Smooth muscle cell (in vitro differentiated cells): ENCODE results near the gene EXOSC2. TPM values are rescaled to one million over a fixed set of nuclear protein-coding genes. Genes with fewer than 3 reads are reported as not detected.

Experiments used
- DNase-seq: peaks from one replicate; lab custom pipeline; 2025; ENCODE audit not compliant: unreplicated experiment; lab: John Stamatoyannopoulos, UW
- H2AFZ ChIP-seq: fragments of 200-600 bp; sonication (generic); 2 replicates; pipeline ENCODE4 v1.6.0; 2016; ENCODE audit warnings: antibody characterized with exemption, low read depth, mild to moderate bottlenecking
- H3F3A ChIP-seq: fragments of 200-600 bp; sonication (generic); 2 replicates; pipeline ENCODE4 v1.6.0; 2017; ENCODE audit warnings: antibody characterized with exemption, low read depth
- H3K27ac ChIP-seq: fragments of 200-600 bp; sonication (generic); 2 replicates; pipeline ENCODE4 v1.5.1; 2016; ENCODE audit warnings: low read depth, mild to moderate bottlenecking
- H3K27me3 ChIP-seq: fragments of 200-600 bp; sonication (generic); 2 replicates; pipeline ENCODE4 v1.6.1; 2016; ENCODE audit warnings: low read depth, mild to moderate bottlenecking
- H3K36me3 ChIP-seq: fragments of 200-600 bp; sonication (generic); 2 replicates; pipeline ENCODE4 v1.5.1; 2016; ENCODE audit warnings: low read depth
- H3K4me1 ChIP-seq: fragments of 200-600 bp; sonication (generic); 2 replicates; pipeline ENCODE4 v1.5.1; 2016; ENCODE audit warnings: low read depth
- H3K4me2 ChIP-seq: fragments of 200-600 bp; sonication (generic); 2 replicates; pipeline ENCODE4 v1.6.0; 2016; ENCODE audit warnings: mild to moderate bottlenecking
- H3K4me3 ChIP-seq: fragments of 200-600 bp; sonication (generic); 2 replicates; pipeline ENCODE4 v1.5.1; 2016; ENCODE audit warnings: mild to moderate bottlenecking
- H3K79me2 ChIP-seq: fragments of 200-600 bp; sonication (generic); 2 replicates; pipeline ENCODE4 v1.6.0; 2016; ENCODE audit warnings: low read depth, mild to moderate bottlenecking
- H3K9ac ChIP-seq: fragments of 200-600 bp; sonication (generic); 2 replicates; pipeline ENCODE4 v1.6.0; 2016; ENCODE audit warnings: low read depth
- H3K9me3 ChIP-seq: fragments of 200-600 bp; sonication (generic); replicated peaks from 2 replicates; pipeline ENCODE4 v1.5.1; 2016; ENCODE audit warnings: low read depth
- H4K20me1 ChIP-seq: fragments of 200-600 bp; sonication (generic); 2 replicates; pipeline ENCODE4 v1.6.0; 2016; ENCODE audit warnings: low read depth
- CTCF ChIP-seq: fragments of 200-600 bp; sonication (generic); IDR thresholded peaks from 2 replicates; pipeline ENCODE4 v1.5.1; 2017; ENCODE audit warnings: borderline replicate concordance, mild to moderate bottlenecking, antibody characterized with exemption; ENCODE audit not compliant: insufficient read depth, poor library complexity, severe bottlenecking
- WGBS: methylation state at CpG from one replicate; pipeline ENCODE4 v1.1.7; 2016; ENCODE audit warnings: low lambda C conversion rate; 5-methylcytosine and 5-hydroxymethylcytosine counted together
- polyA plus RNA-seq: library from polyadenylated mRNA; unstranded; fragments of >200 nt; fragmentation: Nextera tagmentation; extraction: Ambion mirVana; gene quantifications from 2 replicates; pipeline ENCODE4 v1.2.1, GENCODE V29; 2016
- small RNA-seq: library from RNA; depleted of rRNA; stranded (forward); fragments of <200 nt; gene quantifications from one replicate; pipeline ENCODE3, GENCODE V24; 2014
- total RNA-seq: library from RNA; depleted of rRNA; stranded (reverse); fragments of >200 nt; gene quantifications from 2 replicates; pipeline ENCODE4 v1.2.3, GENCODE V29; 2014

Gene EXOSC2
- total and polyA plus RNA-seq, 2 experiments from 2014 or later = 14.7 to 15.8 TPM

- WGBS = 99% methylated on average over 3 of the region's 3 CpGs
Measured at GRCh38 chr9:130746434-130747212, 53.0 kb downstream of the EXOSC2 start.

GRCh38 chr9:130751631-130752355, 58.2 kb downstream of the EXOSC2 start:
- H3K79me2 ChIP-seq = peaks cover 18% of the 10 kb centered on the region
- H4K20me1 ChIP-seq = peaks cover 78% of the 10 kb centered on the region
- H3K27me3 ChIP-seq = no peaks in the 10 kb centered on the region
- H3K4me1 ChIP-seq = peaks cover 8% of the 10 kb centered on the region
- no peak overlapping the region for H3K9ac ChIP-seq
- no peak overlapping the region for H3K27ac ChIP-seq
- H3K4me3 ChIP-seq = no peak overlapping the region
- H3K36me3 ChIP-seq = no peaks in the 10 kb centered on the region
- H3K9me3 ChIP-seq = no peaks in the 10 kb centered on the region
- no peak for DNase-seq
- no peak for TF ChIP-seq CTCF
- WGBS = 87% methylated on average over 7 of the region's 7 CpGs
- peaks cover 5% of the 10 kb centered on the region for H3F3A ChIP-seq
- H2AFZ ChIP-seq = no peak overlapping the region
- H3K4me2 ChIP-seq = no peak overlapping the region

More at GRCh38 chr9:130746434-130747212, 53.0 kb downstream of the EXOSC2 start:
- H3K4me3 ChIP-seq = no peak overlapping the region
- H3K79me2 ChIP-seq = peaks cover 34% of the 10 kb centered on the region
- H3K27ac ChIP-seq = no peak overlapping the region
- H3F3A ChIP-seq = no peaks in the 10 kb centered on the region
- H4K20me1 ChIP-seq = peaks cover 81% of the 10 kb centered on the region
- H3K4me2 ChIP-seq = no peak overlapping the region
- no peak for TF ChIP-seq CTCF
- no peak overlapping the region for H2AFZ ChIP-seq
- no peaks in the 10 kb centered on the region for H3K9me3 ChIP-seq
- no peaks in the 10 kb centered on the region for H3K4me1 ChIP-seq
- H3K36me3 ChIP-seq = no peaks in the 10 kb centered on the region
- no peak overlapping the region for H3K9ac ChIP-seq
- DNase-seq = no peak
- H3K27me3 ChIP-seq = no peaks in the 10 kb centered on the region

Small RNA genes lying within 50 kb of the gene (small RNA-seq; reads per million reads assigned to genes)
- gene AL359092.1 = 0.11 reads per million

Other genes with a start within 250 kb of the EXOSC2 start
- gene ASS1, start 248.8 kb upstream of the EXOSC2 start, total RNA-seq = 78.2 and 95.7 TPM in 2 replicates
- 80.5 and 81.5 TPM in 2 replicates for gene ASS1, start 248.8 kb upstream of the EXOSC2 start, polyA plus RNA-seq
- gene FUBP3, start 114.2 kb upstream of the EXOSC2 start, total RNA-seq = 46.0 and 52.5 TPM in 2 replicates
- 46.9 and 50.3 TPM in 2 replicates for gene FUBP3, start 114.2 kb upstream of the EXOSC2 start, polyA plus RNA-seq
- gene PRDM12, start 29.2 kb upstream of the EXOSC2 start, total RNA-seq = not detected in 2 replicates
- 0.12 TPM in 1 of 2 replicates, not detected in the other for gene PRDM12, start 29.2 kb upstream of the EXOSC2 start, polyA plus RNA-seq
- gene ABL1, start 141.5 kb downstream of the EXOSC2 start, total RNA-seq = 38.2 TPM in 2 replicates
- gene ABL1, start 141.5 kb downstream of the EXOSC2 start, polyA plus RNA-seq = 50.6 and 51.0 TPM in 2 replicates
- not detected in 2 replicates for gene QRFP, start 203.0 kb downstream of the EXOSC2 start, total RNA-seq
- gene QRFP, start 203.0 kb downstream of the EXOSC2 start, polyA plus RNA-seq = 0.15 and 0.24 TPM in 2 replicates
- gene FIBCD1, start 245.5 kb downstream of the EXOSC2 start, total RNA-seq = 1.3 and 1.8 TPM in 2 replicates
- 2.4 and 4.7 TPM in 2 replicates for gene FIBCD1, start 245.5 kb downstream of the EXOSC2 start, polyA plus RNA-seq